GM23338 (cell line): ENCODE results near the gene ESR1. TPM values are rescaled to one million over a fixed set of nuclear protein-coding genes. Genes with fewer than 3 reads are reported as not detected.
A peak's percentile ranks its signal among the peaks of the same experiment; 100 is the strongest.

Experiments used
- ATAC-seq: fragments of 200-7000 bp; cut with Tn5 transposase; 3 replicates; pipeline ENCODE4 v1.9.1; 2020
- DNase-seq: peaks from one replicate; pipeline ENCODE4 v3.0.0-alpha.2; 2015; ENCODE audit warnings: low spot score
- H2AFZ ChIP-seq: fragments of 200-600 bp; sonication (generic); 2 replicates; pipeline ENCODE4 v1.8.0; 2016; ENCODE audit warnings: antibody characterized with exemption, mild to moderate bottlenecking, moderate library complexity
- H3F3A ChIP-seq: fragments of 200-600 bp; sonication (generic); replicated peaks from 2 replicates; pipeline ENCODE4 v1.8.0; 2017; ENCODE audit warnings: antibody characterized with exemption, mixed run types, low read depth
- H3K27ac ChIP-seq: fragments of 200-600 bp; sonication (generic); 2 replicates; pipeline ENCODE4 v1.6.1; 2016; ENCODE audit warnings: low read depth
- H3K27me3 ChIP-seq: fragments of 200-600 bp; sonication (generic); 2 replicates; pipeline ENCODE4 v1.8.0; 2016; ENCODE audit warnings: mild to moderate bottlenecking, mixed run types, moderate library complexity; ENCODE audit not compliant: insufficient read depth
- H3K36me3 ChIP-seq: fragments of 200-600 bp; sonication (generic); 2 replicates; pipeline ENCODE4 v1.8.0; 2016; ENCODE audit warnings: mild to moderate bottlenecking; ENCODE audit not compliant: insufficient read depth
- H3K4me1 ChIP-seq: fragments of 200-600 bp; sonication (generic); 2 replicates; pipeline ENCODE4 v1.8.0; 2016; ENCODE audit warnings: mild to moderate bottlenecking, moderate library complexity; ENCODE audit not compliant: insufficient read depth
- H3K4me2 ChIP-seq: fragments of 200-600 bp; sonication (generic); 2 replicates; pipeline ENCODE4 v1.7.1; 2017; ENCODE audit warnings: mixed run types
- H3K4me3 ChIP-seq: fragments of 200-600 bp; sonication (generic); 2 replicates; pipeline ENCODE4 v1.6.1; 2016; ENCODE audit warnings: mixed run types
- H3K79me2 ChIP-seq: fragments of 200-600 bp; sonication (generic); replicated peaks from 2 replicates; pipeline ENCODE4 v1.8.0; 2017; ENCODE audit warnings: mild to moderate bottlenecking; ENCODE audit not compliant: insufficient read depth
- H3K9me2 ChIP-seq: fragments of 200-600 bp; sonication (generic); 2 replicates; pipeline ENCODE4 v1.8.0; 2017; ENCODE audit not compliant: insufficient read depth
- H4K20me1 ChIP-seq: fragments of 200-600 bp; sonication (generic); replicated peaks from 2 replicates; pipeline ENCODE4 v1.8.0; 2017; ENCODE audit warnings: mild to moderate bottlenecking; ENCODE audit not compliant: insufficient read depth
- H3K27ac Mint-ChIP-seq: 2 replicates; pipeline ENCODE4 v1.8.0; 2020; ENCODE audit warnings: inconsistent platforms, mild to moderate bottlenecking, moderate library complexity, mixed read lengths
- H3K27me3 Mint-ChIP-seq: 3 replicates; pipeline ENCODE4 v1.8.0; 2022; ENCODE audit warnings: low read depth, mild to moderate bottlenecking, moderate library complexity, mixed read lengths, inconsistent platforms; ENCODE audit not compliant: insufficient read depth, poor library complexity
- H3K36me3 Mint-ChIP-seq: 3 replicates; pipeline ENCODE4 v1.8.0; 2021; ENCODE audit warnings: low read depth, mild to moderate bottlenecking, inconsistent platforms, moderate library complexity, mixed read lengths
- H3K4me1 Mint-ChIP-seq: 3 replicates; pipeline ENCODE4 v1.8.0; 2020; ENCODE audit warnings: mild to moderate bottlenecking, inconsistent platforms, mixed read lengths
- H3K4me3 Mint-ChIP-seq: 3 replicates; pipeline ENCODE4 v1.8.0; 2021; ENCODE audit warnings: moderate library complexity, mild to moderate bottlenecking, inconsistent platforms, mixed read lengths
- H3K9me3 Mint-ChIP-seq: 3 replicates; pipeline ENCODE4 v1.8.0; 2020; ENCODE audit warnings: moderate library complexity, mild to moderate bottlenecking, inconsistent platforms, mixed read lengths
- EZH2 ChIP-seq: fragments of 200-600 bp; sonication (generic); IDR thresholded peaks from one replicate; pipeline ENCODE4 v1.8.0; 2017; ENCODE audit warnings: antibody characterized with exemption, mild to moderate bottlenecking, low read depth; ENCODE audit not compliant: unreplicated experiment
- EZH2phosphoT487 ChIP-seq: fragments of 200-600 bp; sonication (generic); IDR thresholded peaks from one replicate; pipeline ENCODE4 v1.8.1; 2018; ENCODE audit warnings: antibody characterized with exemption; ENCODE audit not compliant: unreplicated experiment
- JUNB ChIP-seq: IDR thresholded peaks from one replicate; pipeline ENCODE4 v1.6.1; 2016; ENCODE audit warnings: antibody characterized with exemption; ENCODE audit not compliant: unreplicated experiment
- ZNF114 ChIP-seq: fragments of 250-450 bp; sonication (Bioruptor Pico); IDR thresholded peaks from 2 replicates; pipeline ENCODE4 v1.5.0; 2020; ENCODE audit warnings: mild to moderate bottlenecking, moderate library complexity
- ZNF331 ChIP-seq: fragments of 250-450 bp; sonication (Bioruptor Pico); IDR thresholded peaks from 2 replicates; pipeline ENCODE4 v1.5.0; 2020; ENCODE audit warnings: low read depth, mild to moderate bottlenecking, moderate library complexity
- polyA plus RNA-seq: library from polyadenylated mRNA; unstranded; fragments of >200 nt; fragmentation: Nextera tagmentation; extraction: Ambion mirVana; gene quantifications from 2 replicates; pipeline ENCODE4 v1.2.1, GENCODE V29; 2016
- total RNA-seq: library from RNA; depleted of rRNA; stranded (reverse); fragments of >200 nt; shearing (Covaris generic); gene quantifications from 2 replicates; pipeline ENCODE4 v1.2.3, GENCODE V29; 2014
- TF ChIP-seq, protein P1 (sequence below), 2 experiments: fragments of 200-600 bp in 1 of 2; sonication (generic) in 1 of 2; conservative IDR thresholded peaks; 2 replicates each; pipeline versions ENCODE4 v1.5.1 to v1.6.1; 2016 to 2017; ENCODE audit warnings: antibody characterized with exemption in 2 of 2, low read depth in 2 of 2, mild to moderate bottlenecking in 2 of 2, moderate library complexity in 1 of 2
- TF ChIP-seq, protein P2 (sequence below): IDR thresholded peaks from 2 replicates; pipeline ENCODE4 v1.6.1; 2016; ENCODE audit warnings: antibody characterized with exemption

ESR1 gene
- total and polyA plus RNA-seq, 2 experiments from 2014 or later = 0.94 TPM; not detected in 1

DNA sequence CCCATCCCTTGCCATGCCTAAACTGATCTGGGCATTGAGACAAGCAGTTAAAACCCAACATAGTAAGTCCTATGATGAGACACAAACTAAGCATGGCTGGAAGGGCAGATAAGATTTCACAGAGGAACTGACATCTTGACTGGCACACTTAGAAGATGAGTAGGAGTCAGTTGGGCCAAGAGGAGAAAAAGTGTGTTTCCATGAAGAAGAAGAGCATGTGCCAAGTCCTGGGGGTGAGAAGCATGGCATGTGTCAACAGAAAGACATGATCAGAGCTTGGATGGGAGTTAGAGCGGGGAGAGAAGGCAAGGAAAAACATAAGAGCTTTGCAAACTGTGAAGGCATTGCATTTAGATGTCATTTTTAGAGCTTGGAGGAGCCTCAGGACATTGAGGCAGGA lies 68.0 kb downstream of the ESR1 start:
- Mint-ChIP-seq H3K4me1 (no peaks in the 10 kb centered on the region), H3K4me3 (no peak overlapping the region)
- H3K4me2 ChIP-seq = no peak overlapping the region

DNA sequence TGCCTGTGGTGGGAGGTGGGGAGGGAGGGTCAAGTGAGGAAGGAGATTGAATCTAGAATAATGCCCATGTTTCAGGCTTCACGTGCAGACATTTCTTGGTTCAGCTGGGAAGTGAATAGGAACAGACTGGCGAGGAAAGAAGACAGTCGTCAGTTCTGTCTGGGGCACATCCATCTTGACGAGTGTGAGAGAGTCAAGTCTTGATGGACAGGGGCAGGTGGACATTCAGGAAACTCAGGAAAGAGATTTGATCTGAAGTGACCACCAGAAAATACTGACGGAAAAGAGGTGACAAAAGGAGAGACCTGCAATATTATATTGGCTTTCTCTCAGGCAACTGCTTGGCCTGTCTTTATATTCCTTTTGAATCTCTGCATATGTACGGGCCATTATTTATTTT lies 68.6 kb downstream of the ESR1 start:
- Mint-ChIP-seq H3K4me3 (no peak overlapping the region), H3K36me3 (no peaks in the 10 kb centered on the region), H3K27ac (no peak overlapping the region; the same call in 1 of the 2 replicates), H3K9me3 (peaks cover 3% of the 10 kb centered on the region; the same call in 1 of the 3 replicates), H3K4me1 (no peaks in the 10 kb centered on the region), H3K27me3 (no peaks in the 10 kb centered on the region)
- no peaks in the 10 kb centered on the region for H3K4me1 ChIP-seq
- H3K79me2 ChIP-seq = no peaks in the 10 kb centered on the region
- H3K36me3 ChIP-seq = no peaks in the 10 kb centered on the region
- no peak overlapping the region for H3K4me3 ChIP-seq
- peak overlapping the region; percentile 78; the same call in 1 of the 2 replicates for H2AFZ ChIP-seq
- TF ChIP-seq ZNF331 (CRISPR knock-in tag) = no peak
- TF ChIP-seq EZH2phosphoT487 = no peak
- TF ChIP-seq, protein P1, sequence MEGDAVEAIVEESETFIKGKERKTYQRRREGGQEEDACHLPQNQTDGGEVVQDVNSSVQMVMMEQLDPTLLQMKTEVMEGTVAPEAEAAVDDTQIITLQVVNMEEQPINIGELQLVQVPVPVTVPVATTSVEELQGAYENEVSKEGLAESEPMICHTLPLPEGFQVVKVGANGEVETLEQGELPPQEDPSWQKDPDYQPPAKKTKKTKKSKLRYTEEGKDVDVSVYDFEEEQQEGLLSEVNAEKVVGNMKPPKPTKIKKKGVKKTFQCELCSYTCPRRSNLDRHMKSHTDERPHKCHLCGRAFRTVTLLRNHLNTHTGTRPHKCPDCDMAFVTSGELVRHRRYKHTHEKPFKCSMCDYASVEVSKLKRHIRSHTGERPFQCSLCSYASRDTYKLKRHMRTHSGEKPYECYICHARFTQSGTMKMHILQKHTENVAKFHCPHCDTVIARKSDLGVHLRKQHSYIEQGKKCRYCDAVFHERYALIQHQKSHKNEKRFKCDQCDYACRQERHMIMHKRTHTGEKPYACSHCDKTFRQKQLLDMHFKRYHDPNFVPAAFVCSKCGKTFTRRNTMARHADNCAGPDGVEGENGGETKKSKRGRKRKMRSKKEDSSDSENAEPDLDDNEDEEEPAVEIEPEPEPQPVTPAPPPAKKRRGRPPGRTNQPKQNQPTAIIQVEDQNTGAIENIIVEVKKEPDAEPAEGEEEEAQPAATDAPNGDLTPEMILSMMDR (conservative IDR thresholded peaks at IDR 0.05; ENCODE audit: low read depth in 2 of 2) = no peak
- TF ChIP-seq ZNF114 (CRISPR knock-in tag) = no peak
- TF ChIP-seq JUNB = no peak
- ATAC-seq (no peak), DNase-seq (no peak)
- H3F3A ChIP-seq = no peaks in the 10 kb centered on the region
- H3K9me2 ChIP-seq = no peaks in the 10 kb centered on the region
- no peak overlapping the region for H3K27ac ChIP-seq
- no peaks in the 10 kb centered on the region for H4K20me1 ChIP-seq
- H3K27me3 ChIP-seq = no peaks in the 10 kb centered on the region
- no peak overlapping the region for H3K4me2 ChIP-seq

More for the DNA sequence above, 68.0 kb downstream of the ESR1 start:
- Histone ChIP-seq H3K36me3 (no peaks in the 10 kb centered on the region), H3K27me3 (no peaks in the 10 kb centered on the region), H3K79me2 (no peaks in the 10 kb centered on the region), H3K9me2 (no peaks in the 10 kb centered on the region), H3F3A (no peaks in the 10 kb centered on the region), H2AFZ (no peak overlapping the region), H4K20me1 (no peaks in the 10 kb centered on the region), H3K27ac (no peak overlapping the region), H3K4me3 (no peak overlapping the region), H3K4me1 (no peaks in the 10 kb centered on the region)
- TF ChIP-seq EZH2phosphoT487 = no peak
- no peak for TF ChIP-seq EZH2
- TF ChIP-seq, protein P2, sequence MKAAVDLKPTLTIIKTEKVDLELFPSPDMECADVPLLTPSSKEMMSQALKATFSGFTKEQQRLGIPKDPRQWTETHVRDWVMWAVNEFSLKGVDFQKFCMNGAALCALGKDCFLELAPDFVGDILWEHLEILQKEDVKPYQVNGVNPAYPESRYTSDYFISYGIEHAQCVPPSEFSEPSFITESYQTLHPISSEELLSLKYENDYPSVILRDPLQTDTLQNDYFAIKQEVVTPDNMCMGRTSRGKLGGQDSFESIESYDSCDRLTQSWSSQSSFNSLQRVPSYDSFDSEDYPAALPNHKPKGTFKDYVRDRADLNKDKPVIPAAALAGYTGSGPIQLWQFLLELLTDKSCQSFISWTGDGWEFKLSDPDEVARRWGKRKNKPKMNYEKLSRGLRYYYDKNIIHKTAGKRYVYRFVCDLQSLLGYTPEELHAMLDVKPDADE = no peak
- TF ChIP-seq ZNF114 (CRISPR knock-in tag) = no peak
- TF ChIP-seq, protein P1 (conservative IDR thresholded peaks at IDR 0.05; ENCODE audit: low read depth in 2 of 2) = no peak
- no peak for DNase-seq
- no peak for ATAC-seq
- H3K27me3 Mint-ChIP-seq = no peaks in the 10 kb centered on the region
- H3K27ac Mint-ChIP-seq = no peak overlapping the region
- no peaks in the 10 kb centered on the region for H3K36me3 Mint-ChIP-seq
- peaks cover 3% of the 10 kb centered on the region; the same call in 1 of the 3 replicates for H3K9me3 Mint-ChIP-seq
